Inferior parietal cortex (tissue), 1 donor: Measurements from ENCODE around the gene CR1.
A peak's percentile ranks its signal among the peaks of the same experiment; 100 is the strongest.
"Not testable (repeated sequence)": the region's sequence is repeated elsewhere in the genome, so short reads cannot be mapped to it uniquely, and the experiment has no call there.

Source experiments
- DNase-seq: peaks from one replicate; pipeline ENCODE4 v3.0.0-alpha.2; 2016; ENCODE audit errors: extremely low spot score

Gene CR1

DNA sequence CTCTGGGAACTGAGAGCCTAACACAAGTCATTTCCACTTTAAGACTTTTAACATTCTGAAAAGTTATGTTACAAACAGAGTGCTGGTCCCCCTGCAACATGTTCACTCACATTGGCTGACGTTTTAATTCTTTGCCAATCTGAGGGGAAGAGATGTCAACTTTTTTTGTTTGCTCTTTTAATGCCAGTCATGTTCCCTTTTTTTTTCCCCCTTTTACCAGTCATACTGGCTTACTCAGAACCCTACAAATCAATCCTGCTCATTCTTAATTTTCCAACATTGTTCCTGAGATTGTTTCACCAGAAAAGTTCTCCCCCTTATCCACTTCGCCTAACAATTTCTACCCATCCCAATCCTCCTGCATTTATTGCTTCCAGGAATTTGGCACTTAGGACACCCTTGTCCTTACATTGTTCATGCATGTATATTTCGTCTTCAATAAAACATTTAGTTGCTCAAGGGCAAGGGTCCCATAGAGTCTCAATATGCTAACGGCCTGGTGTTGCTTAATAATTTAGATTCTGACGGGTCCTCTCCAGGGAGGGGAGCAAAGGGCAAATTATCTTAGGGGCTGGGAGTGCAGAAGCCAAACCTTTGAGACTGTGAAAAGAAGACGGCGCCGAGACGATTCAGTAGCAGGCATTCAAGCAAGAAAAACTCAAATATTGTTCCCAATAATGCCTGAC, 148.4 kb downstream of the CR1 start:
- DNase-seq, result no peak

DNA sequence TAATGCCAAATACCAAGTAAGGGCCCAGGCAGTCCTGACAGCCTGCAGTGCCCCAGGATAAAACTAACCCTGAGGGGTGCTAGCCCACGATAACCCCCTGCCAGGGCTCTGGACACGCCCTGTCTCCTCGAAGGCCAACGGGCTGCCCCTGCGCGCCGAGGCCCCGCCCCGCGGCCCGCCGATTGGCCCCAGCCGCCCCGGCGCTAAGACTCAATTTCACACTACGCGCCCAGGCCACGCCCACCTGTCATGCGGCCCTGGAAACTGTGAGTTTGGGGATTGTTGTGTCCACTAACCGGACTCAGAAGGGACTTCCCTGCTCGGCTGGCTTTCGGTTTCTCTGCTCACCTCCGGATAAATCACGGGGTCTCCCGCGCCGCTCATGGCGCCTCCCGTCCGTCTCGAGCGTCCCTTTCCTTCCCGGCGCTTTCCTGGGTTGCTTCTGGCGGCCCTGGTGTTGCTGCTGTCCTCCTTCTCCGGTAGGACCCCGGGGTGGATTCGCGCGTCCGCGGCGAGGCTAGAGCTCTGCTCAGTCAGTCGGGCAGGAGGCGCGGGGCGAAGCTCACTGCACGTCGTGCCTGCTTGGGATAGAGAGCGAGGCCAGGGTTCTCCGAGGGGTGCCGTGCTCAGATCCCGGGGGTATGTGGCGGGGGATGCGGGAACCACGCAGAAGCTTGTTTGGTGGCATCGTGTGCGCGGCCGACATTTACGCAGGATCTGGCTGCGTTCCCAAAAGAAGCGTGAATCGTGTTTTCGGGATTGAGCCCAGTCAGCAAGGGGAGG, 149.1 kb downstream of the CR1 start, which contains the start of gene CR1L:
Gene CR1L, plus strand, starts transcription at position 282 of the 783 bp plus-strand sequence. Its CDS starts 101 bp downstream, at position 383.
- DNase-seq, result peak; percentile 82

- no peak for DNase-seq
Observed at GRCh38 chr1:207645635-207646081, 149.7 kb downstream of the CR1 start.

DNA sequence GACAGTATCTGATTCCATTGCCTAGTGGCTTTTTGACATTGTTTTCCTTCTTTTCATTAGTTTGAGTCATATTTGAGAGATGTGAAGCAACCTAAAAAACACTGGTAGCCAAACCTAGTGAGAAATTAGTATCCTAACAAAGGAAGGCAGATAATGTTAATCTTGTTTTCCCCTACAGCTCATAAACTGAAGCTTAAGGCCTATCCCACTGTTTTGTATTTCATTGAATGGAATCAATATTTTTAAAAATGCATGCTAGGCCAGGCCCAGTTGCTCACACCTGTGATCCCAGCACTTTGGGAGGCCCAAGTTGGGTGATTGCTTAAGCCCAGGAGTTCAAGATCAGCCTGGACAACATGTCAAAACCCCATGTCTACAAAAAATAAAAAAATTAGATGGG, 150.2 kb downstream of the CR1 start:
- no peak for DNase-seq

DNA sequence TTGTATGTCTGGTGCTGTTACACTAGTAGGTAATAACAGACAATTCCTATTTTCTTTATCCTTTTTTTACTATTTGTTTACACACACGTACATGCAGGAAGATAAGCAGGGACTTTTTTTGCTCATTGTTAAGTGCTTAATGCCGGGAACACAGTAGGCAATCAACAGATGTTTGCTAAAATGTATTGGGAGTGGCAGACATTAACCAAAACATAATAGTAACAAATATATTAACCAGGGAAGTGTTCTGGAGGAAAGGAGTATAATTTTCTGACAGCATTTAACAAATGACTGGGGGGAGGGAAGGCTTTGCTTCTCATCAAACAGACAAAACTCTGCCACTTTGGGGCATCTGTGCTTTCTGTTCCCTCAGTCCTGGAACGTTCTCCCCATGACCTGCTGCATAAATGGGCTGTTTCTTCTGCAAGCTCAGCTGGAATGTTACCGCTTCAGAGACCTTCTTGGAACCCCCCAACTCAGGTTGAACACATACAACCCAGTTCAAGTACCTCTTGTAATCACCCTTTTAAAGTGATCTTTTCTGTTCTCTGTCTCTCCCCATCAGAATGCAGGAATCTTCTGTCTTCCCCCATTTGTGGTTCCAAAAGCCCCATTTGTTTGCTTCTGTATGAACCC, 151.1 kb downstream of the CR1 start:
- DNase-seq, result no peak

- no peak for DNase-seq
Observed at GRCh38 chr1:207647671-207648333, 151.8 kb downstream of the CR1 start.

DNA sequence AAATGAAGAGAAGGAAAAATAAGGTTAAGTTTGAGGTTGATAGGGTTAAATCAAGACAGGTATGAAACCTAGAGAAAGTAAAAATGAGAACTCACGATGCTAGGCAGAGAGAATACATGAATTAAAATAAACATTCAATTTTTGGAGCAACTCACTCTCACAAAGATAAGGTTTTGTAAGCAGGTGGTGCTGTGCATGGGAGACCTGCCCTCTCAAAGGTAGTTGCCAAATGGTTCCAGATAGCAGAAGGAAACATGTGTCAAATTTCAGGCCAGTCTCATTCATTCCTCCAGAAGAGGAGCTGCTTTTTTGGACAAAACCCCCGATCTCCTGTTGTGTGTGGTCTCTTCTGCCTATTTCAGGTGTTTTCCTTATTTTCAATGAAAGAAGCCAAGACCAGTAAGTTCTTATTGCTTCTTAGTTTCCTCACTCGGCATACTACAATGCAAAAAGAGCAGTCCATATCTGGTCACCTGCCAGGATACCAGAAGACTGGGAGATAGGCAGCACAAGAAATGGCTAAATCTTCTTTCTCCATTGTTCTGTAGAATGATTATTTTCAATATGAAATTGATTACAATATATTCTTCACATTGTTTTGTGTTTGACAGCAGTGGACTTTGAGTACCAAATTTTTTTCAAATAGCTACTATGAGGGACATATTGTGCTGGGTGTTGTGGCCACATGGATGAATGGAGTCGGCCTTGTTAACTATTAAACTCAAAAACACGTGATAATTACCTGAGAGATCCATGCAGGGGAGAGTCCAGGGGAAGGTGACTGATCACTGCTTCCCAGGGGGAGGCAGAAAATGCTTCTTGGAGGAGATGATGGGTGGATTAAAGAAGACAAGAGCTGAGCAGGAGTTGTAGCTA, 152.6 kb downstream of the CR1 start:
- no peak for DNase-seq

- no peak for DNase-seq
Observed at GRCh38 chr1:207649210-207649753, 153.3 kb downstream of the CR1 start.

DNA sequence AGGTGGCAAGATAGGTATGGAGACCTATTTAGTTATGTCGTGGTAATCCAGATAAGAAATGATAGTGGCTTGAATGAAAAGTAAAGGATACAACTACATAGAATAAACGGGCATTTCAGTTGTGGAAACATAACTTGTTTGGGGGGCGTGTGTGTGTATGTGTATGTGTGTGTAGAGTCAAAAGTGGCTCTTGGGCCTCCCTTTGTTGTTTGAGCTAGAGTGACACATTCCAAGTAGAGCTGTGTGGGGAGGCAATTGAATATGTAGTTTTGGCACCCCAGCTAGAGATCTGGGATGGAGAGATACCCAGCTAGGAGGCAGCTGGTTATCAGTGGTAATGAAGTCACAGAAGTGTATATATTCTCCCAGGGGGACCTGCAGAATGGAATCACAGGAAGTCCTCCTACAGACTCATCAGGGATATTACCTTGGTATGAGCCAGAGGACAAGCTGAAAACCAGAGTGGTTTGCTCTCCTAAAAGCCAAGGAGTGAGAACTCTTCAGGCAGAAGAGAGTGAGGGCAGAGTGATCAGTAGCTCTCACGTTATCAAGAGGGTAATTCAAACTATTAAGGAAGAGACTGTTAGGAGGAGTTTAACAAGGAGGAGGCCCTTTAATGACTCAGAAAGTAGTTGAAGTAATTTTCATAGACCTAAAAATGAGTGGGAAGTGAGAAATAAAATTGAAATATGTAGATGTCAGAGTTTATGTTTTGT, 154.1 kb downstream of the CR1 start:
- peak; percentile 29 for DNase-seq

DNA sequence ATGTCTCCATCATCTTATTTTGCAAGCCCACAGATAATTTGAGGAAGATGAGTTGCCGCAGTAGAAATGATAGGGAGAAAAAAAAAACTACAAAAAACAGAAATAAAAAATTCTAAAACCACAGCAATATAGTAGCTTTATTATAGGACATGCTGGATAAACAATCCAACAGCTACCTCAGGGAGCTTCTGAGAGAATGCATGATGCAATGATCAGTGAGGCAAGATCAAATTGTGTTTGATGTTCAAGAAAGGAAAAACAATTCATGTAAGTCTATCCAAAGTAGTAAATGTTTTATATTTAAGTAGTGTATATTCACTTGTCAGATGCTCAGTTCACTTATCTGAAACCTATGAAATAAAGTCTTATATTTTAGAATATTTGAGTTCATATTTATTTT, 155.6 kb downstream of the CR1 start:
- DNase-seq, result no peak

DNA sequence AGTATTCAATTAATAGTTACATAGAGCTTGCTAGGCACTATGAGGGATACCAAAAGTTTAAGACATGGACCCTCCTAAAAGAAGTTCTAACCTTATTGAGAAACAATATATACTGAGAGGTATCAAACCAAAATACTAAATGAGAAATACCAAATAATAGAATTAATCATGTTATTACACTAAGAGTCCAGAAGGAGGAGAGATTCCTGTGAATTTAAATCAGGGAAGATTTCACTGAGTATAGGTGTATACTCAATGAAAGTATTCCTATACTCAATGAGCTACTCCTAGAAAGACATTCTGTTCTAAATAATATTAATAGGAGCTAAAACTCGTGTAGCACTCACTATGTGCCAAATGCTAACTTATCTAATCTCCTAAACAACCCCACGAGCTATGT, 158.4 kb downstream of the CR1 start:
- DNase-seq, result no peak

DNA sequence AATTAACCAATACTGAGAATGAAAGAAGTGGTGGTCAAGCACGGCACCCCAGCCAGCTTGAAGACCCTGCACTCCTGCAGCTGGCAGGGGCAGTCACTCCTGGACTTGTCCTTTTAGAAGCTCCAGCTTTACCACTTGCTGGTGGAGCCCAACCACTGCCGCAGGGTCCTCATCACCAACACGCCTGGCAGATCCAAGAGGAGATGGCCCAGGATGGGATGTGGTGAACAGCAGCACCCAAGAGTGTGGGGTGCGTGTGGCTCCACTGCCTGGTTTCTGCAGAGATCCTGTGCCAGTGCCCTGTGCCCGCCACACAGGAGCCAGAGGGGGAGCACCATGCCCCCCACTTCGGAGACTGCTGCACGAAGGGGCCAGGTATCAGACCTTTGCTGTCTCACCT, 162.5 kb downstream of the CR1 start:
- DNase-seq, result no peak

DNA sequence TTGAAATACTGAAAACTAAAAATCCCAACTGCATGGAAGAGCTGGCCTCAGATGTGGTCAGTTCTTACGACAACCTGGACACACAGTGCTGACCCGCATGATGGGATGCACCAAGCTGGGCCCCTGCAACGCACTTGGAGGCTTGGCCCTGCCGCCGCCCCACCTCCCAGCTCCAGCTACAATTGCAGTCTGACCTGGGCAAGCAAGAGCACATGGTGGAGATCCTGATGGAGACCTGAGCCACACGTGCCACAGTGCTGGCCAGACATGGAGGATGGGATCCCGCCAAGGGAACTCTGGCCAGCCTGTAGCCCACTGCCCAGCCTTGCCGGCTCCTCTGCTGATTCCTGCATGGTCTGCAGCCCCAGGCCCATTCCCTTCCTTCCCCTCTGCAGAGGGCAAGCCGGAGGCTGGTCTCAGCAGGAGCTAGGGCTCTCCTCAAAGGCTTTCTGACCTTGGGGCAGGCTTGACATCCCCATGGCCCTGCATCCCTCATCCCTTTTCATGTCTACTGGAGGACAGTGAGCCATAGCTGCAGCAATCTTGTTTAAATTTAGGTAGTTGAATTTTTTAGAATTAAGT, 163.0 kb downstream of the CR1 start:
- DNase-seq, result no peak

GRCh38 chr1:207659545-207660153, 163.7 kb downstream of the CR1 start:
- no peak for DNase-seq

GRCh38 chr1:207661420-207661819, 165.5 kb downstream of the CR1 start:
- DNase-seq, result not testable (repeated sequence)

GRCh38 chr1:207666342-207666741, 170.4 kb downstream of the CR1 start:
- DNase-seq, result no peak

GRCh38 chr1:207669528-207670009, 173.6 kb downstream of the CR1 start:
- DNase-seq, result no peak

DNA sequence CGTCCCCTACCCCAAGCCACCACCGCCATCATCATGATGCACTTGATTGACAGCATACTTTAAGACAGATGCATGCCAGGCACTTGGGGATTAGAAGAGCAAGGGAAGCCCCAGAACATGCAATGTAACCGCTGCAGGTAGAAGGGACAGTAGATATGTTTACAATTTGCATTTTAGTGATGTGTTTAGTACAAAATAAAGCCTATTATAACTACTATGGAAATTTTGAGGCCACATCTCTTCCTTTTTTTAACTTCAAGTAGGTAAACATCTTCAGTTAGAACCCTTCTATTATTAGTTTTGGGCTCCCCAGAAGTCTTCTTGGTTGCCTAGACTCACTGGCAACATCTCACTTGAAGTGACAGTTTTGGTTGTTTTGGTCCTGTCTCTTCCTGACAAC, 174.2 kb downstream of the CR1 start:
- no peak for DNase-seq

DNA sequence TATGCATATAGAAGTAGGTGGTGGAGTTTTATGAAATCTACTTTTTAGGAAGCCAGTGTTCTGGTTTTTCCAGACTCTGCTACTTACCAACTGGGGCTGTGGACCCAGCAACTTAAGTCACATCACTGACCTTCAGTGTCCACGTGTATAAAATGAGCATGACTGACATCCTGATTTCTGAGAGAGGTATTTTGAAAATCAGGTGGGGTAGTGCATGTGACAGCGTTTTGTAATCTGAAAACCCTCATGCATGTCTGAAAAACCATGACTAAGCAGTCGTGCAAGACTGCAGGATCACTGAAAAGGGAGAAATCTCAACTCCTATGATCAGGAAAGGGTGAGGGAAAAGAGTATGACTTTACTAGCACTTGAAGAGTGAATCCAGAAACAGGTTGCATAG, 175.0 kb downstream of the CR1 start:
- no peak for DNase-seq
